Sigmoid colon (tissue), 3 donors: ENCODE results near the gene CIZ1.

Experiments used
- POLR2A ChIP-seq, 2 donors: fragments of 450-650 bp; IDR thresholded peaks; one replicate each; pipeline ENCODE4 v1.6.1; 2016; ENCODE audit warnings: antibody characterized with exemption in 2 of 2, mild to moderate bottlenecking in 2 of 2, moderate library complexity in 2 of 2
- TF ChIP-seq, protein P1 (sequence below), 4 experiments: fragments of 450-650 bp in 3 of 4; fragments of 200-600 bp in 1 of 4; IDR thresholded peaks; one replicate each; pipeline ENCODE4 v1.5.1; 2016 to 2019; ENCODE audit warnings: antibody characterized with exemption in 4 of 4, mild to moderate bottlenecking in 3 of 4, moderate library complexity in 2 of 4

DNA sequence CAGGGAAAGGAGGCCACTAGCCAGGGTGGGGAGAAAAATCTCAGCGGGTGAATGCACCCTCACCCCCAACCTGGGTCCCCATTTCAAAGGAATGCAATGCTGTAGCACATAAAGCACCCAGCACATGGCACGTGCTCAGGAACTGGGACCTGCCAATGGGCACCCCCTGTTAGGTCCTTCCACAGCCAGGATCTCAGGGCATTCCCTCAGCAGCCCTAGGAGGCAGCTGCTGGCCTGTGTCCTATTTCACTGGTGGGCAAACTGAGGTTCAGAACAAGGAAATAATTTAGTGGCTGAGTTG lies 20.6 kb upstream of the CIZ1 start:
- TF ChIP-seq, protein P1, sequence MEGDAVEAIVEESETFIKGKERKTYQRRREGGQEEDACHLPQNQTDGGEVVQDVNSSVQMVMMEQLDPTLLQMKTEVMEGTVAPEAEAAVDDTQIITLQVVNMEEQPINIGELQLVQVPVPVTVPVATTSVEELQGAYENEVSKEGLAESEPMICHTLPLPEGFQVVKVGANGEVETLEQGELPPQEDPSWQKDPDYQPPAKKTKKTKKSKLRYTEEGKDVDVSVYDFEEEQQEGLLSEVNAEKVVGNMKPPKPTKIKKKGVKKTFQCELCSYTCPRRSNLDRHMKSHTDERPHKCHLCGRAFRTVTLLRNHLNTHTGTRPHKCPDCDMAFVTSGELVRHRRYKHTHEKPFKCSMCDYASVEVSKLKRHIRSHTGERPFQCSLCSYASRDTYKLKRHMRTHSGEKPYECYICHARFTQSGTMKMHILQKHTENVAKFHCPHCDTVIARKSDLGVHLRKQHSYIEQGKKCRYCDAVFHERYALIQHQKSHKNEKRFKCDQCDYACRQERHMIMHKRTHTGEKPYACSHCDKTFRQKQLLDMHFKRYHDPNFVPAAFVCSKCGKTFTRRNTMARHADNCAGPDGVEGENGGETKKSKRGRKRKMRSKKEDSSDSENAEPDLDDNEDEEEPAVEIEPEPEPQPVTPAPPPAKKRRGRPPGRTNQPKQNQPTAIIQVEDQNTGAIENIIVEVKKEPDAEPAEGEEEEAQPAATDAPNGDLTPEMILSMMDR (IDR thresholded peaks at IDR 0.05): no peak
- no peak for TF ChIP-seq POLR2A (IDR thresholded peaks at IDR 0.05)
